Measurements from ENCODE around the gene SDHAF1. TPM values are rescaled to one million over a fixed set of nuclear protein-coding genes. Genes with fewer than 3 reads are reported as not detected.

The SDHAF1 gene
- total and polyA plus RNA-seq, 2 donors (not counting 3 experiments of a cell fraction or from before 2014, with no cell fraction given) = 10.3 to 16.2 TPM

DNA sequence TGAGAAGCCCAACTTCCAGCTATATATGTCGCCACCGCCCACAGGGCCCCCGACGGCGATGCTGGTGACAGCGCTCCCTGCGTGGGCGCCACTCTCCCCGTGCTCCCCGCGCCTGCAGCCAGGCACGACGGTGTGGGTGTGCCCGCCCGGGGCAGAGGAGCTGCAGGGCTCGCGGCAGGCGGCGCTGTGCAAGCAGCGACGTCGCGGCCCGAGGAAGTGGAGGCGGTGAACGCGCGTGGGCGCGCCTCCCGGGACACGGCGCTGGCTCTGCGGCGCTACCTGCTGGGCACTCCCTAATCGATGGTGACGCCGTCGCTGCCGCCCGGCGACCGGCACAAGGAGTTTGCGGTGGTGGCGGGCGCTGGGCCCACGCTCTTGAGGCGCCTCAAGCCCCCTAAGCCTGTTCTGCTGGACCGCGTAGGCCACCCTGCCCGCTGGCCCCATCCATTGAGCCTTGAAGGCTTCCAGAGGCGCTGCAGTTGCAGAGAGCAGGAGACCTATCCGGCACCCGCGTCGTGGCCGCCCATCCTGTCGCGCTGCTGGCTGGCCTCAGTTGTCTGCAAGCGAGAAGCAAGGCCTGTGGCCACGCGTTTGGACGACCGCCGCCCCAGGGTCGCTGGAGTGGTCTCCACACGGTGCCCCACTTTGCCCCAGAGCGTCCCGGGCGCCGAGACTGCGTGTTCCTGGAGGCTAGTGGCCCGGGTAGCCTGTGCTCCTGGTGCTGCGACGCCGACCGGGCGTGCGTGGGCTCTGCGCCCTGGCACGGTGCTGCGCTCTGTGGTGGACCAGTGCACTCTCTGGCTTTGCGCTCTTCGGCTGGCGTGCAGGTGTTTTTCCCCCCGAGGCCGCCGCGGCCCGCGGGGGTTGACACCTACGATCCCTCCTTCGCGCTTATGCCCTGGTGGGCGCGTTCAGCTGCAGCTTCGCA is 35.7 kb upstream of the SDHAF1 start:
- H3K36me3 ChIP-seq (ENCODE audit: control insufficient read depth in 2 of 2, extremely low read depth in 1 of 2, insufficient read depth in 2 of 2, low read length in 2 of 2) = no peaks in the 10 kb centered on the region
- no TSS peak for BruUV-seq (replicated peaks)
- DNase-seq (ENCODE audit: low read depth, low spot score) (no peak), FAIRE-seq (no peak)
- H3K4me2 ChIP-seq (ENCODE audit: insufficient read depth, low read length) = no peak overlapping the region
- no peaks in the 10 kb centered on the region for H3K79me2 ChIP-seq (ENCODE audit: control insufficient read depth, insufficient read depth, low read length)
- CTCF ChIA-PET = interaction anchor here (1.2 kb wide), 1 partner anchor 11 kb away, joined by 3 read pairs; no protein-coding TSS in a partner anchor
- H3K9ac ChIP-seq (replicated peaks; ENCODE audit: extremely low read depth, insufficient read depth, low read length) = no peak overlapping the region
- peaks cover 21 to 27% of the 10 kb centered on the region in 2 experiments for H3K27me3 ChIP-seq (ENCODE audit: control insufficient read depth in 2 of 2, insufficient read depth in 2 of 2, low read length in 2 of 2)
- no peaks in the 10 kb centered on the region for H3K4me1 ChIP-seq (ENCODE audit: control insufficient read depth, extremely low read depth, insufficient read depth, low read length)
- no peaks in the 10 kb centered on the region for H3K9me3 ChIP-seq (replicated peaks; ENCODE audit: control insufficient read depth, insufficient read depth, low read length)
- H4K20me1 ChIP-seq (replicated peaks; ENCODE audit: control insufficient read depth, extremely low read depth, insufficient read depth, low read length) = no peaks in the 10 kb centered on the region
- no peak overlapping the region for H3K27ac ChIP-seq (ENCODE audit: insufficient read depth, low read depth, low read length)
- H3K4me3 ChIP-seq (replicated peaks in 1 of 3; ENCODE audit: insufficient read depth in 1 of 3, low read depth in 1 of 3, low read length in 3 of 3) = no peak overlapping the region
- no peaks in the 10 kb centered on the region for H3K9me1 ChIP-seq (replicated peaks; ENCODE audit: control insufficient read depth, extremely low read depth, insufficient read depth, low read length)
- no peak for TF ChIP-seq GATA2 (IDR thresholded peaks at IDR 0.05; ENCODE audit: insufficient read depth, insufficient read length, low read depth, low read length)
- no peak for TF ChIP-seq MYC (IDR thresholded peaks at IDR 0.05; ENCODE audit: low read depth, low read length)
- TF ChIP-seq EZH2 (IDR thresholded peaks at IDR 0.05; ENCODE audit: borderline replicate concordance, low read depth, low read length, severe bottlenecking) = peak; percentile 60
- TF ChIP-seq, protein P1, sequence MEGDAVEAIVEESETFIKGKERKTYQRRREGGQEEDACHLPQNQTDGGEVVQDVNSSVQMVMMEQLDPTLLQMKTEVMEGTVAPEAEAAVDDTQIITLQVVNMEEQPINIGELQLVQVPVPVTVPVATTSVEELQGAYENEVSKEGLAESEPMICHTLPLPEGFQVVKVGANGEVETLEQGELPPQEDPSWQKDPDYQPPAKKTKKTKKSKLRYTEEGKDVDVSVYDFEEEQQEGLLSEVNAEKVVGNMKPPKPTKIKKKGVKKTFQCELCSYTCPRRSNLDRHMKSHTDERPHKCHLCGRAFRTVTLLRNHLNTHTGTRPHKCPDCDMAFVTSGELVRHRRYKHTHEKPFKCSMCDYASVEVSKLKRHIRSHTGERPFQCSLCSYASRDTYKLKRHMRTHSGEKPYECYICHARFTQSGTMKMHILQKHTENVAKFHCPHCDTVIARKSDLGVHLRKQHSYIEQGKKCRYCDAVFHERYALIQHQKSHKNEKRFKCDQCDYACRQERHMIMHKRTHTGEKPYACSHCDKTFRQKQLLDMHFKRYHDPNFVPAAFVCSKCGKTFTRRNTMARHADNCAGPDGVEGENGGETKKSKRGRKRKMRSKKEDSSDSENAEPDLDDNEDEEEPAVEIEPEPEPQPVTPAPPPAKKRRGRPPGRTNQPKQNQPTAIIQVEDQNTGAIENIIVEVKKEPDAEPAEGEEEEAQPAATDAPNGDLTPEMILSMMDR (IDR thresholded peaks at IDR 0.05; ENCODE audit: extremely low read depth in 1 of 2, insufficient read depth in 1 of 2, low read depth in 1 of 2, low read length in 2 of 2) = peak; percentile 4 to 25
- no peak for TF ChIP-seq POLR2A (IDR thresholded peaks at IDR 0.05; ENCODE audit: low read depth, low read length)
- TF ChIP-seq POLR2AphosphoS5 (IDR thresholded peaks at IDR 0.05; ENCODE audit: insufficient read depth, low read depth, low read length) = no peak
- TF ChIP-seq JUN (IDR thresholded peaks at IDR 0.05; ENCODE audit: borderline replicate concordance, insufficient read depth, insufficient read length, low read depth) = no peak
- no peak overlapping the region for H2AFZ ChIP-seq (ENCODE audit: low read depth, low read length)
- POLR2A ChIA-PET = no interaction called here
- intact Hi-C loops (cut with micrococcal nuclease) = no loop called here
- dilution Hi-C loops (cut with MboI; ENCODE audit: extremely low pct_ligation_motif_present, low sequenced_read_pairs) = no loop called here
